Panc1 (cell line): ENCODE results near the gene C3orf70. TPM values are rescaled to one million over a fixed set of nuclear protein-coding genes. Genes with fewer than 3 reads are reported as not detected.
A peak's percentile ranks its signal among the peaks of the same experiment; 100 is the strongest.

Experiments used
- ATAC-seq: fragments of 200-7000 bp; cut with Tn5 transposase; 2 replicates; pipeline ENCODE4 v1.9.1; 2020; ENCODE audit warnings: mild to moderate bottlenecking, moderate library complexity
- BruUV-seq: library from RNA; stranded (reverse); fragments of 400-500 nt; replicated peaks from 2 replicates; lab custom pipeline; 2021; lab: Mats Ljungman, UMichigan
- CTCF ChIA-PET: fragments of 300-600 bp; sonication (Branson Sonifier 250); formaldehyde crosslinking; loops from one replicate; lab custom pipeline; 2022; ENCODE audit warnings: antibody characterized with exemption; lab: Charles Lee
- POLR2A ChIA-PET: fragments of 300-600 bp; sonication (Branson Sonifier 250); formaldehyde crosslinking; loops from one replicate; lab custom pipeline; 2022; ENCODE audit warnings: antibody characterized with exemption; lab: Charles Lee
- DNase-seq: peaks from one replicate; pipeline ENCODE4 v3.0.0-alpha.2; 2010; ENCODE audit warnings: low read depth, low spot score
- H3K27ac ChIP-seq: 2 replicates; pipeline ENCODE4 v1.5.1; 2011; ENCODE audit warnings: mild to moderate bottlenecking, low read length, inconsistent platforms
- H3K27me3 ChIP-seq: fragments of 200-500 bp; sonication (Bioruptor generic); 2 replicates; pipeline ENCODE4 v1.6.0; 2014; ENCODE audit warnings: low read length, inconsistent platforms; ENCODE audit not compliant: control insufficient read depth, insufficient read depth
- H3K36me3 ChIP-seq: fragments of 200-500 bp; sonication (Bioruptor generic); 2 replicates; pipeline ENCODE4 v1.5.1; 2014; ENCODE audit warnings: inconsistent platforms, mild to moderate bottlenecking, low read length, moderate library complexity; ENCODE audit not compliant: control insufficient read depth, insufficient read depth
- H3K4me1 ChIP-seq: 2 replicates; pipeline ENCODE4 v1.5.1; 2011; ENCODE audit warnings: inconsistent platforms, mild to moderate bottlenecking, low read length, moderate library complexity; ENCODE audit not compliant: control insufficient read depth, insufficient read depth
- H3K4me3 ChIP-seq, 2 experiments: 2 replicates each; pipeline ENCODE4 v1.5.1; 2011 to 2012; ENCODE audit warnings: low read depth in 2 of 2, low read length in 2 of 2, mild to moderate bottlenecking in 2 of 2, inconsistent platforms in 1 of 2, moderate library complexity in 1 of 2
- H3K9me3 ChIP-seq: fragments of 200-500 bp; sonication (Bioruptor generic); 2 replicates; pipeline ENCODE4 v1.5.1; 2014; ENCODE audit warnings: low read depth, mild to moderate bottlenecking, inconsistent platforms, low read length, moderate library complexity; ENCODE audit not compliant: control insufficient read depth, insufficient read depth
- CTCF ChIP-seq: fragments of 450-650 bp; IDR thresholded peaks from 2 replicates; pipeline ENCODE4 v1.5.1; 2017; ENCODE audit warnings: mild to moderate bottlenecking
- POLR2AphosphoS5 ChIP-seq: IDR thresholded peaks from 2 replicates; pipeline ENCODE4 v1.6.1; 2012; ENCODE audit warnings: mild to moderate bottlenecking, low read depth, low read length, moderate library complexity
- SIN3A ChIP-seq: IDR thresholded peaks from 2 replicates; pipeline ENCODE4 v1.6.1; 2012; ENCODE audit warnings: low read depth, mild to moderate bottlenecking, low read length, moderate library complexity, borderline replicate concordance; ENCODE audit not compliant: insufficient read depth
- TCF7L2 ChIP-seq: IDR thresholded peaks from 2 replicates; pipeline ENCODE4 v1.6.1; 2011; ENCODE audit warnings: mild to moderate bottlenecking, low read depth, low read length, inconsistent platforms
- in situ Hi-C: cut with HindIII; loops from 2 replicates; pipeline ENCODE4 v1.10.0; 2016; ENCODE audit warnings: low sequenced_read_pairs, low pct_unique_long_range_greater_than_20kb
- intact Hi-C: fragments of 100-400 bp; cut with micrococcal nuclease; formaldehyde crosslinking; loops from one replicate; pipeline ENCODE4 v1.10.0; 2022; ENCODE audit not compliant: unreplicated experiment
- total RNA-seq: library from RNA; stranded (reverse); gene quantifications from one replicate; pipeline ENCODE4 v1.2.1, GENCODE V29; 2021; ENCODE audit not compliant: unreplicated experiment
- TF ChIP-seq, protein P1 (sequence below), 2 experiments: IDR thresholded peaks; 2 replicates each; pipeline ENCODE4 v1.6.1; 2011 to 2012; ENCODE audit warnings: low read depth in 2 of 2, control low read depth in 1 of 2, low read length in 1 of 2, mild to moderate bottlenecking in 1 of 2, moderate library complexity in 1 of 2; ENCODE audit not compliant: insufficient read depth in 1 of 2

The C3orf70 gene
- total RNA-seq, 1 experiment from 2014 or later, result 0.10 TPM

DNA sequence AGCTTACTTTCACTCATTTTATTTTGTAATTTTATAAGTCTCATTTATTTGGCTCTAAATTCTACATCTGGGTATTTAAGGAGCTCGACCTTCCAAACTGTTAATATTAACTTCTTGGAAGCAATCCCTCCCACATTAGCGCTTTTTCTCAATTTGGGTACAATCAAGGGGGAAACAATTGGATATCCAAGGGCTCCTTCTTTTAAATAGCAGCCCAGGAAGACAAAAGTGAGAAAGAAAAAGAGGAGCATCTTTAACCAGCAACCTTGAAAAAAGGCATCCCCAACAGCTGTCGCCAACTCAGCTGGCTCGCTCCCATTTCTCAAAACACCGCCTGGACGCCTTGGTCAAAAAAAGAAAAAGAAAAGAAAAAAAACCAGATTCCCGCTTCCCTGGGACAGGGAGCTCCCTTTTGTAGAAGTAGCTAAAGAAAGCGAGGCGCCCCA, 873 bp downstream of the C3orf70 start:
- intact Hi-C loops, result no loop called here
- H3K36me3 ChIP-seq, result no peaks in the 10 kb centered on the region
- H3K27ac ChIP-seq, result no peak overlapping the region
- POLR2A ChIA-PET, result no interaction called here
- TF ChIP-seq CTCF, result no peak
- no peak for TF ChIP-seq POLR2AphosphoS5
- TF ChIP-seq, protein P1, sequence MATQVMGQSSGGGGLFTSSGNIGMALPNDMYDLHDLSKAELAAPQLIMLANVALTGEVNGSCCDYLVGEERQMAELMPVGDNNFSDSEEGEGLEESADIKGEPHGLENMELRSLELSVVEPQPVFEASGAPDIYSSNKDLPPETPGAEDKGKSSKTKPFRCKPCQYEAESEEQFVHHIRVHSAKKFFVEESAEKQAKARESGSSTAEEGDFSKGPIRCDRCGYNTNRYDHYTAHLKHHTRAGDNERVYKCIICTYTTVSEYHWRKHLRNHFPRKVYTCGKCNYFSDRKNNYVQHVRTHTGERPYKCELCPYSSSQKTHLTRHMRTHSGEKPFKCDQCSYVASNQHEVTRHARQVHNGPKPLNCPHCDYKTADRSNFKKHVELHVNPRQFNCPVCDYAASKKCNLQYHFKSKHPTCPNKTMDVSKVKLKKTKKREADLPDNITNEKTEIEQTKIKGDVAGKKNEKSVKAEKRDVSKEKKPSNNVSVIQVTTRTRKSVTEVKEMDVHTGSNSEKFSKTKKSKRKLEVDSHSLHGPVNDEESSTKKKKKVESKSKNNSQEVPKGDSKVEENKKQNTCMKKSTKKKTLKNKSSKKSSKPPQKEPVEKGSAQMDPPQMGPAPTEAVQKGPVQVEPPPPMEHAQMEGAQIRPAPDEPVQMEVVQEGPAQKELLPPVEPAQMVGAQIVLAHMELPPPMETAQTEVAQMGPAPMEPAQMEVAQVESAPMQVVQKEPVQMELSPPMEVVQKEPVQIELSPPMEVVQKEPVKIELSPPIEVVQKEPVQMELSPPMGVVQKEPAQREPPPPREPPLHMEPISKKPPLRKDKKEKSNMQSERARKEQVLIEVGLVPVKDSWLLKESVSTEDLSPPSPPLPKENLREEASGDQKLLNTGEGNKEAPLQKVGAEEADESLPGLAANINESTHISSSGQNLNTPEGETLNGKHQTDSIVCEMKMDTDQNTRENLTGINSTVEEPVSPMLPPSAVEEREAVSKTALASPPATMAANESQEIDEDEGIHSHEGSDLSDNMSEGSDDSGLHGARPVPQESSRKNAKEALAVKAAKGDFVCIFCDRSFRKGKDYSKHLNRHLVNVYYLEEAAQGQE (IDR thresholded peaks at IDR 0.05; ENCODE audit: insufficient read depth in 1 of 2, low read depth in 2 of 2, low read length in 1 of 2), result no peak
- TF ChIP-seq TCF7L2, result no peak
- TF ChIP-seq SIN3A, result no peak
- CTCF ChIA-PET, result no interaction called here
- in situ Hi-C loops, result no loop called here
- DNase-seq, result no peak
- ATAC-seq, result no peak
- no peaks in the 10 kb centered on the region for H3K9me3 ChIP-seq
- peak overlapping the region; percentile 38 to 42; a peak in 3 of 4 replicates for H3K4me3 ChIP-seq
- H3K27me3 ChIP-seq, result peaks cover 66% of the 10 kb centered on the region
- no TSS peak for BruUV-seq
- H3K4me1 ChIP-seq, result no peaks in the 10 kb centered on the region

- Histone ChIP-seq H3K27ac (no peak overlapping the region), H3K4me3 (no peak overlapping the region), H3K4me1 (no peaks in the 10 kb centered on the region), H3K27me3 (peaks cover 71% of the 10 kb centered on the region), H3K36me3 (no peaks in the 10 kb centered on the region), H3K9me3 (no peaks in the 10 kb centered on the region)
- ChIA-PET POLR2A (interaction anchor here (0.6 kb wide), 1 partner anchor 69 kb away, joined by 4 read pairs; no protein-coding TSS in a partner anchor), CTCF (no interaction called here)
- in situ Hi-C loops (no loop called here), intact Hi-C loops (no loop called here)
- ATAC-seq, result no peak
- TF ChIP-seq TCF7L2 (no peak), POLR2AphosphoS5 (no peak)
- TF ChIP-seq, protein P1 (IDR thresholded peaks at IDR 0.05; ENCODE audit: insufficient read depth in 1 of 2, low read depth in 2 of 2, low read length in 1 of 2), result no peak
- no peak for DNase-seq
- BruUV-seq, result no TSS peak
Observed at GRCh38 chr3:185151101-185151963, 1.5 kb downstream of the C3orf70 start.
